Osteoblast (primary cell): ENCODE results near the gene RABL2A. TPM values are rescaled to one million over a fixed set of nuclear protein-coding genes. Genes with fewer than 3 reads are reported as not detected.
"Not testable (repeated sequence)": the region's sequence is repeated elsewhere in the genome, so short reads cannot be mapped to it uniquely, and the experiment has no call there.

Experiments used
- DNase-seq: peaks from one replicate; pipeline ENCODE4 v3.0.0; 2011; ENCODE audit warnings: low spot score, mixed read lengths; ENCODE audit not compliant: insufficient read length; ENCODE audit errors: missing footprints
- H2AFZ ChIP-seq: 2 replicates; pipeline ENCODE4 v1.6.0; 2011; ENCODE audit warnings: mild to moderate bottlenecking, low read length
- H3K27ac ChIP-seq: 2 replicates; pipeline ENCODE4 v1.5.1; 2011; ENCODE audit warnings: mild to moderate bottlenecking, low read depth, low read length, moderate library complexity
- H3K27me3 ChIP-seq: 2 replicates; pipeline ENCODE4 v1.6.0; 2012; ENCODE audit warnings: mild to moderate bottlenecking, control low read depth, inconsistent platforms, low read length, moderate library complexity; ENCODE audit not compliant: insufficient read depth
- H3K36me3 ChIP-seq: 2 replicates; pipeline ENCODE4 v1.5.1; 2011; ENCODE audit warnings: mild to moderate bottlenecking, low read length, control low read depth, moderate library complexity; ENCODE audit not compliant: insufficient read depth
- H3K4me1 ChIP-seq: 2 replicates; pipeline ENCODE4 v1.5.1; 2011; ENCODE audit warnings: mild to moderate bottlenecking, low read length, control low read depth, moderate library complexity; ENCODE audit not compliant: insufficient read depth
- H3K4me2 ChIP-seq: 2 replicates; pipeline ENCODE4 v1.6.0; 2011; ENCODE audit warnings: mild to moderate bottlenecking, low read length; ENCODE audit not compliant: insufficient read depth
- H3K4me3 ChIP-seq: fragments of 200-600 bp; sonication (generic); 3 replicates; pipeline ENCODE4 v1.5.1; 2012; ENCODE audit warnings: mild to moderate bottlenecking, low read length, inconsistent platforms; ENCODE audit not compliant: insufficient read depth
- H3K79me2 ChIP-seq: 2 replicates; pipeline ENCODE4 v1.6.0; 2012; ENCODE audit warnings: mild to moderate bottlenecking, low read length, control low read depth, inconsistent platforms; ENCODE audit not compliant: insufficient read depth
- H3K9me3 ChIP-seq: 2 replicates; pipeline ENCODE4 v1.5.1; 2011; ENCODE audit warnings: low read depth, low read length, control low read depth
- H4K20me1 ChIP-seq: 2 replicates; pipeline ENCODE4 v1.6.0; 2012; ENCODE audit warnings: mild to moderate bottlenecking, low read length, control low read depth; ENCODE audit not compliant: insufficient read depth
- small RNA-seq: library from RNA; depleted of rRNA; stranded (forward); fragments of <200 nt; gene quantifications from one replicate; pipeline ENCODE3, GENCODE V24; 2012
- total RNA-seq: library from RNA; depleted of rRNA; stranded (reverse); fragments of >200 nt; gene quantifications from 2 replicates; pipeline ENCODE4 v1.2.3, GENCODE V29; 2012
- TF ChIP-seq, protein P1 (sequence below): IDR thresholded peaks from 2 replicates; pipeline ENCODE4 v1.5.1; 2011; ENCODE audit warnings: mild to moderate bottlenecking, low read depth, low read length, moderate library complexity; ENCODE audit errors: extremely low read depth

RABL2A gene
- total RNA-seq, 1 donor = 9.4 TPM

DNA sequence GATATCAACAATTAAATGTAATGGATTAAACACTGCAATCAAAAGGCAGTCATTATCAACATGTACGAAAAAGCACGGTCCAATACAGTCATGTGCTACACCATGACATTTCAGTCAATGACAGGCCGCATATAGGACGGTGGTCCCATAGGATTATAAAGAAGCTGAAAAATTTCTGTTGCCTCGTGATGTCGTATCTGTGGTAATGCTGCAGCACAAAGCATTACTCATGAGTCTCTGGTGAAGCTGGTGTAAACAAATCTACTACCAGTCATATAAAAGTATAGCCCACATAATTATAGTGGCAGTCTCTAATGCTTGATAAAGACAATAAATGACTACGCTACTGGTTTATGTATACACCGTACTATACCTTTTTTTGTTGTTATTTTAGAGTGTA is 58.4 kb downstream of the RABL2A start:
- H3K79me2 ChIP-seq = no peaks in the 10 kb centered on the region
- no peak for DNase-seq
- H3K27ac ChIP-seq = no peak overlapping the region
- TF ChIP-seq, protein P1, sequence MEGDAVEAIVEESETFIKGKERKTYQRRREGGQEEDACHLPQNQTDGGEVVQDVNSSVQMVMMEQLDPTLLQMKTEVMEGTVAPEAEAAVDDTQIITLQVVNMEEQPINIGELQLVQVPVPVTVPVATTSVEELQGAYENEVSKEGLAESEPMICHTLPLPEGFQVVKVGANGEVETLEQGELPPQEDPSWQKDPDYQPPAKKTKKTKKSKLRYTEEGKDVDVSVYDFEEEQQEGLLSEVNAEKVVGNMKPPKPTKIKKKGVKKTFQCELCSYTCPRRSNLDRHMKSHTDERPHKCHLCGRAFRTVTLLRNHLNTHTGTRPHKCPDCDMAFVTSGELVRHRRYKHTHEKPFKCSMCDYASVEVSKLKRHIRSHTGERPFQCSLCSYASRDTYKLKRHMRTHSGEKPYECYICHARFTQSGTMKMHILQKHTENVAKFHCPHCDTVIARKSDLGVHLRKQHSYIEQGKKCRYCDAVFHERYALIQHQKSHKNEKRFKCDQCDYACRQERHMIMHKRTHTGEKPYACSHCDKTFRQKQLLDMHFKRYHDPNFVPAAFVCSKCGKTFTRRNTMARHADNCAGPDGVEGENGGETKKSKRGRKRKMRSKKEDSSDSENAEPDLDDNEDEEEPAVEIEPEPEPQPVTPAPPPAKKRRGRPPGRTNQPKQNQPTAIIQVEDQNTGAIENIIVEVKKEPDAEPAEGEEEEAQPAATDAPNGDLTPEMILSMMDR = no peak
- no peaks in the 10 kb centered on the region for H3K4me1 ChIP-seq
- H3K27me3 ChIP-seq = no peaks in the 10 kb centered on the region
- H3K4me2 ChIP-seq = no peak overlapping the region
- no peak overlapping the region for H3K4me3 ChIP-seq
- H3K9me3 ChIP-seq = no peaks in the 10 kb centered on the region
- no peak overlapping the region for H2AFZ ChIP-seq
- H4K20me1 ChIP-seq = no peaks in the 10 kb centered on the region
- H3K36me3 ChIP-seq = no peaks in the 10 kb centered on the region

DNA sequence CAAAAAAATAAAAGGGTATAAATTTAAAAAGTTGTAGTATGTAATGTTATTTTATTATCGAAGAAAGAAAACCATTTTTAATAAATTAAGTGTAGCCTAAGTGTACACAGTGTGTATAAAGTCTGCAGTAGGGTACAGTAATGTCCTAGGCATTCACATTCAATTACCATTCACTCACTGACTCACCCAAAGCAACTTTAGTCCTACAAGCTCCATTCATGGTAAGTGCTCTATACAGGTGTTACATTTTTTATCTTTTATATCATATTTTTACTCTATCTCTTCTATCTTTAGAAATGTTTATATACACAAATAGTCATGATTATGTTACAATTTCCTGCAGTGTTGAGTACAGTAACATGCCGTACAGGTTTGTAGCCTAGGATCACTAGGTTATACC is 59.5 kb downstream of the RABL2A start:
- Histone ChIP-seq H3K27me3 (no peaks in the 10 kb centered on the region), H2AFZ (no peak overlapping the region), H3K79me2 (no peaks in the 10 kb centered on the region), H3K36me3 (no peaks in the 10 kb centered on the region), H3K4me2 (no peak overlapping the region), H3K27ac (no peak overlapping the region), H4K20me1 (no peaks in the 10 kb centered on the region), H3K4me3 (no peak overlapping the region), H3K9me3 (no peaks in the 10 kb centered on the region), H3K4me1 (no peaks in the 10 kb centered on the region)
- no peak for DNase-seq
- TF ChIP-seq, protein P1 = no peak

DNA sequence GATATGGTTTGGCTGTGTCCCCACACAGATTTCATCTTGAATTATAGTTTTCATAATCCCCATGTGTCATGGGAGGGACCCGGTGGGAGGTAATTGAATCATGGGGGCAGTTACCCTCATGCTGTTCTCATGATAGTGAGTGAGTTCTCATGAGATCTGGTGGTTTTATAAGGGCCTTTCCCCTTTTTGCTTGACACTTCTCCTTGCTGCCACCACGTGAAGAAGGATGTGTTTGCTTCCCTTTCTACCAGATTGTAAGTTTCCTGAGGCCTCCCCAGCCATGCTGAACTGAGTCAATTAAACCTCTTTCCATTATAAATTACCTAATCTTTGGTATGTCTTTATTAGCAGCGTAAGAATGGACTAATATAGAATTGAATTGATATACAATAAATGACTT is 63.8 kb downstream of the RABL2A start:
- H3K4me3 ChIP-seq, H3K79me2 ChIP-seq, DNase-seq, H4K20me1 ChIP-seq, H2AFZ ChIP-seq, H3K36me3 ChIP-seq, H3K4me1 ChIP-seq, H3K9me3 ChIP-seq, H3K27ac ChIP-seq, H3K4me2 ChIP-seq, H3K27me3 ChIP-seq: not testable (repeated sequence)

Small RNA genes within 50 kb of the gene (small RNA-seq; reads per million reads assigned to genes)
- gene MIR1302-3 (not detected), gene RNU6-744P (not detected)

Other genes with a start within 250 kb of the RABL2A start
- 25.6 and 26.4 TPM in 2 replicates for gene ZNG1B, start 189.6 kb upstream of the RABL2A start, total RNA-seq
- gene FOXD4L1, start 128.6 kb upstream of the RABL2A start, total RNA-seq = under 0.01 and 0.29 TPM in 2 replicates
- 239 and 245 TPM in 2 replicates for gene SLC35F5, start 129.4 kb downstream of the RABL2A start, total RNA-seq